Spinal cord (tissue), 10 donors: Measurements from ENCODE around the gene CCDC198. TPM values are rescaled to one million over a fixed set of nuclear protein-coding genes. Genes with fewer than 3 reads are reported as not detected.

Source experiments
- DNase-seq, 6 donors: peaks; one replicate each; pipeline versions ENCODE4 v3.0.0 to v3.0.0-alpha.2; 2013 to 2015; ENCODE audit warnings: low spot score in 6 of 6, low read depth in 4 of 6
- H3K27ac ChIP-seq: one replicate; pipeline ENCODE4 v1.5.1; 2013; ENCODE audit warnings: low read depth, low read length, control low read depth
- H3K27me3 ChIP-seq: one replicate; pipeline ENCODE4 v1.6.1; 2013; ENCODE audit warnings: low read length; ENCODE audit not compliant: control insufficient read depth, insufficient read depth
- H3K36me3 ChIP-seq: one replicate; pipeline ENCODE4 v1.6.1; 2013; ENCODE audit warnings: low read length; ENCODE audit not compliant: control insufficient read depth, insufficient read depth
- H3K4me1 ChIP-seq: one replicate; pipeline ENCODE4 v1.6.1; 2013; ENCODE audit warnings: low read length; ENCODE audit not compliant: control insufficient read depth, insufficient read depth
- H3K4me3 ChIP-seq: one replicate; pipeline ENCODE4 v1.5.1; 2013; ENCODE audit warnings: low read depth, low read length, control low read depth
- H3K9me3 ChIP-seq: one replicate; pipeline ENCODE4 v1.6.1; 2013; ENCODE audit warnings: low read length; ENCODE audit not compliant: control insufficient read depth, insufficient read depth
- WGBS: methylation state at CpG from one replicate; pipeline ENCODE4 v1.1.5; 2013; ENCODE audit warnings: missing lambda C conversion rate; ENCODE audit not compliant: insufficient coverage; 5-methylcytosine and 5-hydroxymethylcytosine counted together
- polyA plus RNA-seq, 2 donors: library from polyadenylated mRNA; unstranded; fragments of 120-200 nt; gene quantifications; one replicate each; pipeline ENCODE4 v1.2.1, GENCODE V29; 2013; ENCODE audit not compliant: insufficient read length in 2 of 2
- total RNA-seq, 2 donors: library from RNA; depleted of rRNA in 1 of 2; stranded (reverse); fragments of 120-200 nt in 1 of 2; fragments of >200 nt in 1 of 2; gene quantifications; one replicate each; pipeline versions ENCODE4 v1.2.3 to v1.2.4, GENCODE V29; 2013 to 2014
- donor health status: healthy.

CCDC198 gene
- total and polyA plus RNA-seq, 4 donors: 2.1 to 12.1 (median 9.0) TPM

DNA sequence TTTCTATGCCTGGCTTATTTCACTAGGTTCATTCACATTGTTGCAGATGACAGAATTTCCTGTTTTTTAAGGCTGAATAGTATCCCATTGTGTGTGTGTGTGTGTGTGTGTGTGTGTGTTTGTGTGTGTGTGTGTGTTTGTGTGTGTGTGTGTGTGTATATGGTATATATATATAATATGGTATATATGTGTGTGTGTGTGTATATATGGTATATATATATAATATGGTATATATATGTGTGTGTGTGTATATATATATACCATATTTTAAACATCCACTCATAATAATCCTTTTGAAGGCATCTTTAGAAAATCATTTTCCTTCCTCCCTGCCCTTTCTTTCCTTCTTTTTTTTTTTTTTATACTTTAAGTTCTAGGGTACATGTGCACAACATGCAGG is 5.0 kb upstream of the CCDC198 start:
- Histone ChIP-seq H3K36me3 (no peaks in the 10 kb centered on the region), H3K9me3 (no peaks in the 10 kb centered on the region), H3K27ac (no peak overlapping the region), H3K27me3 (no peaks in the 10 kb centered on the region), H3K4me1 (peaks cover 10% of the 10 kb centered on the region), H3K4me3 (no peak overlapping the region)
- no peak for DNase-seq

DNA sequence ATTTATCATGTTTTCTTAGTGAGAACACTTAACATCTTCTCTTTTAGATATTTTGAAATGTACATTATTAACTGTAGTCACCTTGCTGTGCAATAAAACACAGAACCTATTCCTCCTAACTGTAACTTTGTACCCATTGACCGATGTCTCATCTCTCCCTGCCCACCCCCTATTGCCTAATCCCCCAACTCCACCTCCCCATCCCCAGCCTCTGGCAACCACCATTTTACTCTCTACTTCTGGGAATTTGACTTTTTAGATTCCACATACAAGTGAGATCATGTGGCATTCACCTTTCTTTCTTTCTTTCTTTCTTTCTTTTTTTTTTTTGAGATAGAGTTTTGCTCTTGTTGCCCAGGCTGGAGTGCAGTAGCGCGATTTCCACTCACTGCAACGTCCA is 4.4 kb upstream of the CCDC198 start:
- no peak overlapping the region for H3K27ac ChIP-seq
- no peaks in the 10 kb centered on the region for H3K9me3 ChIP-seq
- no peak overlapping the region for H3K4me3 ChIP-seq
- H3K4me1 ChIP-seq: peaks cover 10% of the 10 kb centered on the region
- H3K36me3 ChIP-seq: no peaks in the 10 kb centered on the region
- no peaks in the 10 kb centered on the region for H3K27me3 ChIP-seq
- 100% methylated on average over 1 of the region's 4 CpGs for WGBS
- DNase-seq: no peak

DNA sequence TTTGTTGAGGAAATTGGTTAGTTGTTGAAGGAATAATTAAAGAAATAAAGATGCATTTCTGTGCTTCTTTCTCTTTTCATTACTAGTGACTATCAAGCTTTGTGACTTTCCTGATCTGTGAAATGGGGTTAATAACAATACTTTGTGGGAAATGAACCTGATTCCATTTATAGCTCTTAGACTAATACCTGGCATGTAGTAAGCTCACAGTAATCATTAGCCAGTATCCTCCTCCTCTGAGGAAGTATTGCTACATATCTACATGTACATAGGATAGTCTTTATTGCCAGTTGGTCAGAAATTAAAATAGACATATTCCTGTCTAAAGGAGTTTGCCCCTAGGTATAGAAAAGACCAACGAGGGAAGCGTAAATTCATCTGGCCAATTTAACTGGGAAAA is 1.8 kb upstream of the CCDC198 start:
- H3K27ac ChIP-seq: no peak overlapping the region
- no peaks in the 10 kb centered on the region for H3K36me3 ChIP-seq
- no CpG with 5 or more reads among the region's 2 CpGs for WGBS
- H3K4me3 ChIP-seq: no peak overlapping the region
- no peaks in the 10 kb centered on the region for H3K9me3 ChIP-seq
- no peaks in the 10 kb centered on the region for H3K27me3 ChIP-seq
- H3K4me1 ChIP-seq: no peaks in the 10 kb centered on the region
- DNase-seq: no peak

DNA sequence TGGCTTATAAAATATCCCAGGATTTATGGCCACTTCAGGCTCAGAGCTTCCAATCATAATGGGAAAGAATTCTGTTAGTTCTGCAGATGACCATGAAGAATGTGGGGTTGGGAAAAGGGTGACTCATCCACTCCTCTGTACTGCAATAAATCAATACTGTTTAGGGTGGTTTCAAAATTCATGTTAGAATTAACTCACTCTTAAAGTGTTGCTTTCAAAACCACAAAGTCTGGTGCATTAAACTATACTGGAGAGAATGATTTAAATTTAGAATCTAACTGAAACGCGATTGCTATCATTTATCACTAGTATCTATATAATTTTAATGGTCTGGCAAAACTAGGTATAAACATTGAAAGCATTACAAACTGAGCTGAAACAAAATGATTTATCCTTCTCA is 798 bp downstream of the CCDC198 start:
- Histone ChIP-seq H3K27ac (no peak overlapping the region), H3K36me3 (no peaks in the 10 kb centered on the region), H3K27me3 (no peaks in the 10 kb centered on the region), H3K4me1 (no peaks in the 10 kb centered on the region), H3K9me3 (no peaks in the 10 kb centered on the region), H3K4me3 (no peak overlapping the region)
- no CpG with 5 or more reads among the region's 2 CpGs for WGBS
- DNase-seq: no peak

DNA sequence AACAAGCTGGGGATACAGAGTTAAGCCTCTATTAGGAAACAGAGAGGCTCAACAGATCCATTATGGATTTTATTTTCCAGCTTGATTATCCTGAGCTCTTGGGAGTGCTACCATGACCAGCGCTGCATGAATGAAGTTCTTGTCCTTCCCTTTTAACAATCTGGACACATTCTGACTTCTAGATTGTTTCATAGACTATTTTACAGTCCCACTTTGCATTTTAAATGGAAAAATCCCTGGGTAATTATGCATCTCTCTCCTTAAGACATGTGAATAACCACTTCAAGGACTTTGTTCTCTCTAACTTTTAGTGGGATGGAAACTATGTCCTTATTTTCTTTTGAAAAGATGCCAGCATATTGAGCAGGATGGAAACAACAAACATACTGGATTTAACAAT is 2.0 kb downstream of the CCDC198 start:
- Histone ChIP-seq H3K4me1 (no peaks in the 10 kb centered on the region), H3K36me3 (no peaks in the 10 kb centered on the region), H3K4me3 (peak overlapping the region; percentile 14), H3K9me3 (no peaks in the 10 kb centered on the region), H3K27ac (no peak overlapping the region), H3K27me3 (no peaks in the 10 kb centered on the region)
- DNase-seq: peak in 2 of 6 donors; percentile 36 to 71
- 20% methylated on average over 1 of the region's 1 CpG for WGBS

DNA sequence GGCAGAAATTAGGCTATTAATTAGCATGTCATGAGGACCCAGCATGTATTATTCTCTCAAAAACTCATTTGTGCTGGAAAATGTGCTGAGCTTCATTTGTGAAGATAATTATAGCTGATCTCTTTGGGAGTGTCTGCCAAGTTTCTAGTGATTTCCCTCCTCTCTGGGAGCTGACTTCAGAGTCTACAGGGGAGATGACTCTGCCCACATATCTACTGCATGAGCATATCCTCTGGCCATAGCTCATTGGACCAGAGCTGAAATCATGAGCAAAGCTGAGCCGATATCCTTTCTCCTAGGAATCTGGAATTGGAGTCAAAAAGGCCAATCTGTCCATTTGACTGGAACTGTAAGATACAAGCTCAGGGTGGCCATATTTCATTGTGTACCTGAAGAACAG is 5.9 kb downstream of the CCDC198 start:
- no peaks in the 10 kb centered on the region for H3K4me1 ChIP-seq
- H3K27me3 ChIP-seq: no peaks in the 10 kb centered on the region
- 83% methylated on average over 1 of the region's 1 CpG for WGBS
- no peak overlapping the region for H3K27ac ChIP-seq
- peak in 1 of 6 donors; percentile 32 for DNase-seq
- no peaks in the 10 kb centered on the region for H3K9me3 ChIP-seq
- no peak overlapping the region for H3K4me3 ChIP-seq
- H3K36me3 ChIP-seq: no peaks in the 10 kb centered on the region

DNA sequence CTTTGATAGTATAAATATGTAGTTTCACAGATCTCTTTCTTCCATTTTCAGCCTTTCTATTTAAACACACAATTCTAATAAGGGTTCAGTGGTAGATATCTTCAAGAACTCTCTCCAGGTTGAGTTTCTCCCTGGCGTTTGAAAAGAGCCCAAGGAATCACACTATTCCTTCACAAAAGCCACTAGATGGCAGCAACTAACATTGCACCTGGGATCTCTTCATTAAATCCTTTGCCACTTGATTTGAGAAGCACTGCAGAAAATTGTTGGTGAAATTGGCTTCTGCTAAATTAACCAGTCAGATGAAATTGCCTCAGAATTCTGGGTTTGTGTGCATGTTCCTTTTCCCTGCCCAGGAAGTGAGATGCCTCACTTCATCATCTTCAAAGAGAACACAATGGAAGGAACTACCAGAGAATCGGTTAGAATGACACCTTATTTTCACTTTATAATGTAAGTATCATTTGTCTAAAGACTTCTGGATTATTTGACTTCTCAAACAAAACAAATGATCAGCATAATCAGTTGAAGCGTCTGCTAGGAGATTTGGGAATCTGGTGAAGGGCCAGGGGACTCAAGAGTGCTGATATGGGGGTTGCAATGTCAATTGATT is 6.8 kb downstream of the CCDC198 start:
- Histone ChIP-seq H3K27me3 (no peaks in the 10 kb centered on the region), H3K9me3 (no peaks in the 10 kb centered on the region), H3K27ac (no peak overlapping the region), H3K4me3 (no peak overlapping the region), H3K4me1 (no peaks in the 10 kb centered on the region), H3K36me3 (no peaks in the 10 kb centered on the region)
- 11% methylated on average over 1 of the region's 3 CpGs for WGBS
- peak in 5 of 6 donors; percentile 29 to 94 (median 59) for DNase-seq

DNA sequence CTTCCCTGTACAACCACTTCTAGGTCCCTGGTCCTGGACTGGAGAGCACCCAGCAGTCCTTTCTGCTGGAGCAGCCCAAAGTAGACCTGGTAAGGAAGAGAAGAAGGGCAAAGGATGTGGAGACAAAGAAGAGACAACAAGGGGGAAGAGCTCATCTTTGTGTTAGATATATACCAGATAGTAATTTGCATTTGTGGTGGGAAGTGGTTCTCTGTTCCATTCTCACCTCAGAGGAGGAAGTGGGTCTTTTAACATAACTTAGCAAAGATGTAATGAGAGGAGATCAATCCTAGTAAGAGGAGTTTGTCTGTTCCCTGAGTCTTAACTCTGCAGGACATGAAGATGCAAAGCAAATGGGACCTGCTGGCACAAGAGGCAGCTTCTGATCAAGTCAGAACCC is 8.0 kb downstream of the CCDC198 start:
- no peaks in the 10 kb centered on the region for H3K9me3 ChIP-seq
- no peaks in the 10 kb centered on the region for H3K36me3 ChIP-seq
- DNase-seq: no peak
- H3K27me3 ChIP-seq: no peaks in the 10 kb centered on the region
- no peak overlapping the region for H3K4me3 ChIP-seq
- no peak overlapping the region for H3K27ac ChIP-seq
- no peaks in the 10 kb centered on the region for H3K4me1 ChIP-seq

DNA sequence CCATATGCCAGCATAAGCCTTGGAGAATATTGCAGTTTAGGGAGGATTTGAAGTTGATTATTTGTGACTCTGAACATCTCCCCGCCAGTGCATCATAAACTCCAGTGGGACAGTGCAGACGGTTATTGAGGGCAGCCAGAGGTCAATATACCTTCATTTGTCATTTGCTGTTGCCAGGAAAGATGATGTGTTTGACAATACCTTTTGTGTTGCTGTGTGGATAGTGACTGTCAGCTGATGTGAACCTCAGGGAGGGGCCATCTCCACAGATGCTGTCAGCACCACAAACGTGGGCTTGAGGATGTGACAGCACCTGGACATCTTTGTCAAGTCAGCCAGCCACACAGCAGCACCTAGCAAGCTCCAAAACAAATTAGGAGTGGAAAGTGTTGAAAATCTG is 11.5 kb downstream of the CCDC198 start:
- H3K27ac ChIP-seq: no peak overlapping the region
- H3K4me3 ChIP-seq: no peak overlapping the region
- no peaks in the 10 kb centered on the region for H3K9me3 ChIP-seq
- no peaks in the 10 kb centered on the region for H3K4me1 ChIP-seq
- no peak for DNase-seq
- 39% methylated on average over 3 of the region's 3 CpGs for WGBS
- H3K36me3 ChIP-seq: no peaks in the 10 kb centered on the region
- no peaks in the 10 kb centered on the region for H3K27me3 ChIP-seq

DNA sequence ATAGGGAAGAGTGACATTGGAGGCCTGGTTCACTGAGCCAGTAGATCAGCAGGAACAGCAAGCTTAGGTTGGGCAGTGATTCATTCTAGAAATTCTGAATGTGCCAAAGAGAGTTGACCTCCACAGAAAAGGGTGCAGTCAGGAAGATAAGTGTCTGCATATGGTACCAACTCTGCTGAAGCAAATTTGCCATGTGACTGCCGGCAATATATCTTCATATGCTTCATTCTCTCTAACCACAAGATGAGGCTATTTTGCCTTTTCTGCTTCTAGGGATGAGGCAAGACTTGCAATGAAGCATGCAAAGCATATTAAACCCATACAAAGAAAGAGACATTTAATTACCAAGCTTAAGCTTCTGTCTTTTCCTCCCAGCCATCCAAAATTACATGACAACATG is 13.6 kb downstream of the CCDC198 start:
- H3K27ac ChIP-seq: no peak overlapping the region
- 71% methylated on average over 1 of the region's 1 CpG for WGBS
- H3K9me3 ChIP-seq: no peaks in the 10 kb centered on the region
- H3K36me3 ChIP-seq: no peaks in the 10 kb centered on the region
- H3K4me1 ChIP-seq: no peaks in the 10 kb centered on the region
- no peak overlapping the region for H3K4me3 ChIP-seq
- DNase-seq: peak in 1 of 6 donors; percentile 57
- no peaks in the 10 kb centered on the region for H3K27me3 ChIP-seq
